HepG2 (cell line): ENCODE measurements around the gene TBC1D7. TPM values are rescaled to one million over a fixed set of nuclear protein-coding genes. Genes with fewer than 3 reads are reported as not detected.

ENCODE experiments used
- ATAC-seq: fragments of 200-7000 bp; cut with Tn5 transposase; 3 replicates; pipeline ENCODE4 v1.9.1; 2020; ENCODE audit warnings: mild to moderate bottlenecking, moderate library complexity
- BruUV-seq: library from RNA; stranded (reverse); fragments of 400-500 nt; replicated peaks from 2 replicates; lab custom pipeline; 2021; lab: Mats Ljungman, UMichigan
- CTCF ChIA-PET: fragments of 300-600 bp; formaldehyde crosslinking; extraction: SDS; loops from one replicate; lab custom pipeline; 2021; ENCODE audit warnings: low total read pairs, inconsistent platforms, low intra/inter-chr PET ratio; lab: Yijun Ruan, JAX
- POLR2A ChIA-PET: fragments of 350-600 bp; sonication (Branson Sonifier 250); formaldehyde crosslinking; loops from one replicate; lab custom pipeline; 2020; ENCODE audit warnings: antibody characterized with exemption, inconsistent platforms; lab: Yijun Ruan, JAX
- DNase-seq: peaks from one replicate; pipeline ENCODE4 v3.0.0-alpha.2; 2015; ENCODE audit warnings: low spot score
- FAIRE-seq: peaks from 3 replicates; lab custom pipeline; 2011; peaks lifted over from hg19 to GRCh38; lab: Jason Lieb, UNC
- H2AFZ ChIP-seq: one replicate; pipeline ENCODE4 v1.6.1; 2011; ENCODE audit warnings: low read length, inconsistent platforms
- H3K27ac ChIP-seq: fragments of 300-600 bp; 3 replicates; pipeline ENCODE4 v1.8.0; 2011; ENCODE audit warnings: mixed run types, mild to moderate bottlenecking, mixed read lengths, low read length, inconsistent platforms; ENCODE audit not compliant: insufficient read depth; ENCODE audit errors: extremely low read length
- H3K27me3 ChIP-seq, 2 experiments: fragments of 200-600 bp in 1 of 2; 2 replicates in 1 of 2; 3 replicates in 1 of 2; pipeline versions ENCODE4 v1.6.0 to v1.8.0; 2011; ENCODE audit warnings: low read length in 2 of 2, mild to moderate bottlenecking in 2 of 2, moderate library complexity in 2 of 2, inconsistent platforms in 1 of 2; ENCODE audit not compliant: insufficient read depth in 2 of 2, control insufficient read depth in 1 of 2
- H3K36me3 ChIP-seq, 2 experiments: fragments of 200-600 bp in 1 of 2; replicated peaks in 1 of 2; 2 replicates in 1 of 2; 3 replicates in 1 of 2; pipeline versions ENCODE4 v1.5.1 to v1.8.0; 2011; ENCODE audit warnings: low read length in 2 of 2, inconsistent platforms in 1 of 2; ENCODE audit not compliant: insufficient read depth in 2 of 2, control insufficient read depth in 1 of 2
- H3K4me1 ChIP-seq: 2 replicates; pipeline ENCODE4 v1.5.1; 2012; ENCODE audit warnings: low read length, inconsistent platforms; ENCODE audit not compliant: insufficient read depth
- H3K4me2 ChIP-seq: 2 replicates; pipeline ENCODE4 v1.6.0; 2011; ENCODE audit warnings: low read depth, low read length, inconsistent platforms
- H3K4me3 ChIP-seq, 3 experiments: fragments of 200-600 bp in 1 of 3; sonication (generic), shearing (Covaris generic) in 1 of 3; replicated peaks in 1 of 3; 2 replicates each; pipeline ENCODE4 v1.5.1; 2011 to 2016; ENCODE audit warnings: low read length in 3 of 3, inconsistent platforms in 2 of 3, low read depth in 2 of 3, mild to moderate bottlenecking in 2 of 3, control low read depth in 1 of 3, mixed read lengths in 1 of 3; ENCODE audit not compliant: insufficient read depth in 1 of 3
- H3K79me2 ChIP-seq: one replicate; pipeline ENCODE4 v1.6.1; 2011; ENCODE audit warnings: low read length, inconsistent platforms; ENCODE audit not compliant: insufficient read depth
- H3K9ac ChIP-seq: 2 replicates; pipeline ENCODE4 v1.6.0; 2011; ENCODE audit warnings: mild to moderate bottlenecking, low read depth, low read length, inconsistent platforms; ENCODE audit not compliant: insufficient read depth
- H3K9me3 ChIP-seq: 2 replicates; pipeline ENCODE4 v1.5.1; 2012; ENCODE audit warnings: mild to moderate bottlenecking, low read length
- H4K20me1 ChIP-seq: 2 replicates; pipeline ENCODE4 v1.6.0; 2011; ENCODE audit warnings: inconsistent platforms, mild to moderate bottlenecking, low read length, moderate library complexity; ENCODE audit not compliant: insufficient read depth
- ATF7-NPFF ChIP-seq: sonication (generic); formaldehyde crosslinking; IDR thresholded peaks from 2 replicates; pipeline ENCODE4 v1.8.1; 2023; ENCODE audit warnings: mild to moderate bottlenecking, low read depth, missing genetic modification reagents, moderate library complexity
- CERS6 ChIP-seq: sonication (generic); formaldehyde crosslinking; IDR thresholded peaks from 2 replicates; pipeline ENCODE4 v1.5.0; 2020; ENCODE audit warnings: missing genetic modification reagents
- KLF12 ChIP-seq: sonication (generic); formaldehyde crosslinking; IDR thresholded peaks from 2 replicates; pipeline ENCODE4 v1.4.0; 2020; ENCODE audit warnings: missing genetic modification reagents, borderline replicate concordance
- LBX2 ChIP-seq: sonication (generic); formaldehyde crosslinking; IDR thresholded peaks from 2 replicates; pipeline ENCODE4 v1.5.0; 2020; ENCODE audit warnings: missing genetic modification reagents, mild to moderate bottlenecking, borderline replicate concordance
- LRRFIP1 ChIP-seq: sonication (generic); formaldehyde crosslinking; conservative IDR thresholded peaks from 2 replicates; pipeline ENCODE4 v1.4.0; 2020; ENCODE audit warnings: missing genetic modification reagents
- REXO4 ChIP-seq: sonication (generic); formaldehyde crosslinking; IDR thresholded peaks from 2 replicates; pipeline ENCODE4 v1.8.0; 2022; ENCODE audit warnings: missing genetic modification reagents, mild to moderate bottlenecking, borderline replicate concordance
- SIN3B ChIP-seq: fragments of 150-350 bp; IDR thresholded peaks from 2 replicates; pipeline ENCODE4 v1.6.1; 2014; ENCODE audit warnings: low read length
- TCF12 ChIP-seq, 2 experiments: fragments of 450-650 bp in 1 of 2; sonication (generic) in 1 of 2; formaldehyde crosslinking in 1 of 2; IDR thresholded peaks; 2 replicates each; pipeline versions ENCODE4 v1.6.1 to v1.8.0; 2017 to 2022; ENCODE audit warnings: antibody characterized with exemption in 1 of 2, mild to moderate bottlenecking in 1 of 2, missing genetic modification reagents in 1 of 2, moderate library complexity in 1 of 2
- TCF7 ChIP-seq: sonication (generic); IDR thresholded peaks from 2 replicates; pipeline ENCODE4 v1.6.1; 2016; ENCODE audit warnings: antibody characterized with exemption, low read depth
- ZBTB44 ChIP-seq: sonication (generic); formaldehyde crosslinking; IDR thresholded peaks from 2 replicates; pipeline ENCODE4 v1.4.0; 2020; ENCODE audit warnings: missing genetic modification reagents
- ZFP1 ChIP-seq: IDR thresholded peaks from 2 replicates; pipeline ENCODE4 v1.6.1; 2016
- ZGPAT ChIP-seq: IDR thresholded peaks from 2 replicates; pipeline ENCODE4 v1.6.1; 2016; ENCODE audit warnings: mild to moderate bottlenecking
- ZMYM2 ChIP-seq: sonication (generic); formaldehyde crosslinking; IDR thresholded peaks from 2 replicates; pipeline ENCODE4 v1.8.0; 2022; ENCODE audit warnings: mild to moderate bottlenecking, missing genetic modification reagents
- ZNF333 ChIP-seq: sonication (generic); formaldehyde crosslinking; IDR thresholded peaks from 2 replicates; pipeline ENCODE4 v1.4.0; 2020; ENCODE audit warnings: mild to moderate bottlenecking, missing genetic modification reagents, borderline replicate concordance
- WGBS: methylation state at CpG from one replicate; pipeline ENCODE4 v1.1.6; 2017; ENCODE audit warnings: low lambda C conversion rate; 5-methylcytosine and 5-hydroxymethylcytosine counted together
- in situ Hi-C: cut with HindIII; loops from 2 replicates; pipeline ENCODE4 v1.10.0; 2017; ENCODE audit warnings: low pct_unique_long_range_greater_than_20kb; ENCODE audit not compliant: extremely low pct_ligation_motif_present
- intact Hi-C: fragments of 100-400 bp; cut with micrococcal nuclease; formaldehyde crosslinking; loops from one replicate; pipeline ENCODE4 v1.10.0; 2022; ENCODE audit not compliant: unreplicated experiment
- polyA plus RNA-seq, 8 experiments: library from polyadenylated mRNA; depleted of rRNA in 3 of 8; stranded (reverse) in 7 of 8; unstranded in 1 of 8; fragments of >200 nt; fragmentation: Illumina TruSeq in 4 of 8; extraction: Trizol in 4 of 8; gene quantifications; 2 replicates each; pipeline versions ENCODE4 v1.2.1 to v1.2.3, GENCODE V29; 2011 to 2016; ENCODE audit warnings: low read depth in 4 of 8, missing spikeins in 1 of 8, mixed read lengths in 1 of 8; ENCODE audit not compliant: insufficient read depth in 1 of 8
- total RNA-seq, 5 experiments: library from RNA; depleted of rRNA; stranded (reverse); fragments of >200 nt; fragmentation: Illumina TruSeq; extraction: Trizol; gene quantifications; 2 replicates each; pipeline ENCODE4 v1.2.3, GENCODE V29; 2016; ENCODE audit warnings: low read depth in 1 of 5
- TF ChIP-seq, protein P1 (sequence below): sonication (generic); formaldehyde crosslinking; IDR thresholded peaks from 2 replicates; pipeline ENCODE4 v1.4.0; 2020; ENCODE audit warnings: mild to moderate bottlenecking, missing genetic modification reagents

The TBC1D7 gene
- total and polyA plus RNA-seq, 2 of the 13 experiments (the other 11 are each of a cell fraction or from before 2014, with no cell fraction given): 23.3 to 30.8 TPM

DNA sequence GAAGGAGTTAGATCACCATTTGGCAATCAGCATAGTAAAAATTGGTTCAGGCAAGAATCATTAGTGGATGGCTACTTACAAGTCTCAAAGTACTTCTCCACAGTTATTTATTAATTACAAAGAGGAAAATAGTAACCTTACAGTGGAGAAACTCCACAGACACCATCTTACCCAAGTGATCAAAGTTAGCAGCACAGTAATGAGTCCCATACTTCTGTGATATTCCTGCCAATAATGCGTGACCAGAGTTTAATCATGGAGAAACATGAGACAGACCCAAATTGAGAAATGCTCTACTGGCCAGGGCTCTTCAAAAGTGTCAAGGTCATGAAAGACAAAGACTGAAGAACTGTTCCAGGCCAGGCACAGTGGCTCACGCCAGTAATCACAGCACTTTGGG is 9.5 kb downstream of the TBC1D7 start (continued):
- TF ChIP-seq ZGPAT (CRISPR knock-in tag) (no peak), ZMYM2 (CRISPR knock-in tag) (no peak)
- TF ChIP-seq, all 625 proteins: peak for 0

DNA sequence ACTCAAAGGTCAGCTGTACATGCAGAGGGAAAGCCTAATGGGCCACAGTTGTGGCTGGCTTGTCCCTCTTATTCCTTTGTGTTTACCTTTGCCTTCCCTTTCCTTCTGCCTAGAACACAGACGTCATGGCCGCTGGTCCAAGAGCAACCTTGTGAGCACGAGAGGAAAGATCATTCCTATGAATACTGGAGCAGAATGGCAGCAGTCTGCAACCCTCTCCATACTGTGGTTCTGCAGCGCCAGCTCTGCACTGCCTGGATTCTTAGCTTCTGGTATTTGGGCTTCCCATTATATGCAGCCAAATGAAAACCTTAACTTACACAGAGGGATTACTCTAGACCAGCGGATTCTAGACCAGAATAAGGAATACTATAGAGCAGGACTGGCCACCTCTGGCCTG is 12.4 kb downstream of the TBC1D7 start:
- CTCF ChIA-PET: no interaction called here
- POLR2A ChIA-PET: no interaction called here
- Histone ChIP-seq H3K4me1 (no peaks in the 10 kb centered on the region), H2AFZ (no peak overlapping the region), H3K9ac (no peak overlapping the region), H3K27me3 (no peaks in the 10 kb centered on the region), H3K4me3 (no peak overlapping the region), H3K9me3 (no peaks in the 10 kb centered on the region), H3K79me2 (no peaks in the 10 kb centered on the region), H3K4me2 (no peak overlapping the region), H3K27ac (no peak overlapping the region), H4K20me1 (no peaks in the 10 kb centered on the region), H3K36me3 (peaks cover 17 to 63% of the 10 kb centered on the region in 2 experiments)
- 92% methylated on average over 5 of the region's 5 CpGs for WGBS
- intact Hi-C loops (no loop called here), in situ Hi-C loops (no loop called here)
- DNase-seq: no peak
- BruUV-seq: no TSS peak
- no peak for ATAC-seq
- FAIRE-seq: no peak
- TF ChIP-seq REXO4 (CRISPR knock-in tag): no peak
- TF ChIP-seq, protein P1, sequence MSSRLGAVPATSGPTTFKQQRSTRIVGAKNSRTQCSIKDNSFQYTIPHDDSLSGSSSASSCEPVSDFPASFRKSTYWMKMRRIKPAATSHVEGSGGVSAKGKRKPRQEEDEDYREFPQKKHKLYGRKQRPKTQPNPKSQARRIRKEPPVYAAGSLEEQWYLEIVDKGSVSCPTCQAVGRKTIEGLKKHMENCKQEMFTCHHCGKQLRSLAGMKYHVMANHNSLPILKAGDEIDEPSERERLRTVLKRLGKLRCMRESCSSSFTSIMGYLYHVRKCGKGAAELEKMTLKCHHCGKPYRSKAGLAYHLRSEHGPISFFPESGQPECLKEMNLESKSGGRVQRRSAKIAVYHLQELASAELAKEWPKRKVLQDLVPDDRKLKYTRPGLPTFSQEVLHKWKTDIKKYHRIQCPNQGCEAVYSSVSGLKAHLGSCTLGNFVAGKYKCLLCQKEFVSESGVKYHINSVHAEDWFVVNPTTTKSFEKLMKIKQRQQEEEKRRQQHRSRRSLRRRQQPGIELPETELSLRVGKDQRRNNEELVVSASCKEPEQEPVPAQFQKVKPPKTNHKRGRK (CRISPR knock-in tag): no peak
- no peak for TF ChIP-seq ZBTB44 (CRISPR knock-in tag)
- no peak for TF ChIP-seq TCF7
- TF ChIP-seq TCF12 (IDR thresholded peaks at IDR 0.05): no peak
- TF ChIP-seq TCF12 (CRISPR knock-in tag; IDR thresholded peaks at IDR 0.05): no peak
- no peak for TF ChIP-seq SIN3B
- TF ChIP-seq ZNF333: no peak
- no peak for TF ChIP-seq CERS6
- TF ChIP-seq LRRFIP1: no peak
- TF ChIP-seq LBX2 (CRISPR knock-in tag): no peak
- no peak for TF ChIP-seq ATF7-NPFF (CRISPR knock-in tag)
- no peak for TF ChIP-seq KLF12 (CRISPR knock-in tag)
- no peak for TF ChIP-seq ZFP1 (CRISPR knock-in tag)
